ENCODE results near the gene RIC8B.
A peak's percentile ranks its signal among the peaks of the same experiment; 100 is the strongest.

The RIC8B gene

DNA sequence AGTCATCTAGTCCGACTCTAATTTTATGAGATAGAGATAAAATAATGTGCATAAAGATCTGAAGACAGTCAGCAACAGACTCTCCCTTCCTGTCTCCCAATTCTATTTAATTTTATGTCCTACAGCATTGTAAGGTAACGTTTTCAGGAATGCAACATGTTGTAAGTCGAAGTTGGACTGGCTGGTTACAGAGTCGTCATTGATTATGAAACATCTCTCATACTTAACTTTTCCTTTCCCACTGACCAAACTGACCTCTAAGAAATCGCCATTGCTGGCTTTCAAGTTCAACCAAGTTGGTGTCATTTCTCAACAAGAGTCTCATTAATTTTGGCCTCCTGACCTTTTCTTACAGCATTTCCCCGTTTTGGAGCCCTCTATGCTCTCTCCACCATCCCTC lies 4.9 kb upstream of the RIC8B start:
- H3K79me1 ChIP-seq (replicated peaks; ENCODE audit: low read length, poor library complexity, severe bottlenecking), result peaks cover 2% of the 10 kb centered on the region
- no peak overlapping the region for H3K4me2 ChIP-seq (ENCODE audit: low read length, poor library complexity, severe bottlenecking)
- H3K9ac ChIP-seq (ENCODE audit: low read length), result no peak overlapping the region
- H3K4ac ChIP-seq (ENCODE audit: low read depth in 1 of 2, low read length in 2 of 2), result no peak overlapping the region
- H3K27me3 ChIP-seq (ENCODE audit: control insufficient read depth in 1 of 2, insufficient read depth in 1 of 2, low read length in 2 of 2), result peaks cover 0 to 10% of the 10 kb centered on the region in 2 experiments
- H2AFZ ChIP-seq (ENCODE audit: low read depth, low read length), result no peak overlapping the region
- no peak overlapping the region for H3K23ac ChIP-seq (ENCODE audit: low read length in 2 of 2)
- no peaks in the 10 kb centered on the region for H3K36me3 ChIP-seq (ENCODE audit: control insufficient read depth in 1 of 2, insufficient read depth in 2 of 2, low read depth in 1 of 2, low read length in 2 of 2)
- no peak overlapping the region for H2BK15ac ChIP-seq (ENCODE audit: low read depth, poor library complexity, severe bottlenecking)
- H2BK12ac ChIP-seq (ENCODE audit: low read length in 2 of 2), result no peak overlapping the region
- H3K4me1 ChIP-seq (ENCODE audit: control insufficient read depth, insufficient read depth, low read depth, low read length), result peaks cover 10% of the 10 kb centered on the region
- no peak overlapping the region for H4K91ac ChIP-seq (ENCODE audit: low read length)
- WGBS, result 78% methylated on average over 5 of the region's 6 CpGs
- no peak overlapping the region for H3K14ac ChIP-seq (ENCODE audit: low read length in 2 of 2)
- H3K18ac ChIP-seq (ENCODE audit: low read depth in 1 of 2, low read length in 2 of 2), result no peak overlapping the region
- H2BK120ac ChIP-seq (ENCODE audit: low read depth, low read length), result no peak overlapping the region
- H2AK5ac ChIP-seq (ENCODE audit: low read length, severe bottlenecking), result peak overlapping the region; percentile 53
- H3K9me3 ChIP-seq (ENCODE audit: control insufficient read depth, low read length), result no peaks in the 10 kb centered on the region
- no peak for DNase-seq
- no peak overlapping the region for H4K8ac ChIP-seq (ENCODE audit: low read length)
- no peak overlapping the region for H3K4me3 ChIP-seq (ENCODE audit: insufficient read depth in 1 of 2, low read depth in 1 of 2, low read length in 2 of 2)
- peak overlapping the region; percentile 79 for H3K27ac ChIP-seq (ENCODE audit: low read length, poor library complexity, severe bottlenecking)
- H2BK5ac ChIP-seq (ENCODE audit: low read depth, low read length, poor library complexity, severe bottlenecking), result no peak overlapping the region

GRCh38 chr12:106771425-106771824 lies 3.1 kb upstream of the RIC8B start:
- no peak overlapping the region for H3K4me3 ChIP-seq (ENCODE audit: insufficient read depth in 1 of 2, low read depth in 1 of 2, low read length in 2 of 2)
- no peak overlapping the region for H3K4ac ChIP-seq (ENCODE audit: low read depth in 1 of 2, low read length in 2 of 2)
- H3K23ac ChIP-seq (ENCODE audit: low read length in 2 of 2), result no peak overlapping the region
- H2AFZ ChIP-seq (ENCODE audit: low read depth, low read length), result no peak overlapping the region
- H3K27me3 ChIP-seq (ENCODE audit: control insufficient read depth in 1 of 2, insufficient read depth in 1 of 2, low read length in 2 of 2), result peaks cover 0 to 4% of the 10 kb centered on the region in 2 experiments
- no peak overlapping the region for H2BK15ac ChIP-seq (ENCODE audit: low read depth, poor library complexity, severe bottlenecking)
- H3K18ac ChIP-seq (ENCODE audit: low read depth in 1 of 2, low read length in 2 of 2), result no peak overlapping the region
- H3K14ac ChIP-seq (ENCODE audit: low read length in 2 of 2), result no peak overlapping the region
- no peak overlapping the region for H4K91ac ChIP-seq (ENCODE audit: low read length)
- H3K4me1 ChIP-seq (ENCODE audit: control insufficient read depth, insufficient read depth, low read depth, low read length), result peaks cover 5% of the 10 kb centered on the region
- no peak overlapping the region for H2BK12ac ChIP-seq (ENCODE audit: low read length in 2 of 2)
- H3K9me3 ChIP-seq (ENCODE audit: control insufficient read depth, low read length), result no peaks in the 10 kb centered on the region
- H3K79me1 ChIP-seq (replicated peaks; ENCODE audit: low read length, poor library complexity, severe bottlenecking), result peaks cover 7% of the 10 kb centered on the region
- no peak overlapping the region for H2AK5ac ChIP-seq (ENCODE audit: low read length, severe bottlenecking)
- H2BK120ac ChIP-seq (ENCODE audit: low read depth, low read length), result no peak overlapping the region
- H3K9ac ChIP-seq (ENCODE audit: low read length), result no peak overlapping the region
- H4K8ac ChIP-seq (ENCODE audit: low read length), result no peak overlapping the region
- no peak overlapping the region for H2BK5ac ChIP-seq (ENCODE audit: low read depth, low read length, poor library complexity, severe bottlenecking)
- H3K36me3 ChIP-seq (ENCODE audit: control insufficient read depth in 1 of 2, insufficient read depth in 2 of 2, low read depth in 1 of 2, low read length in 2 of 2), result no peaks in the 10 kb centered on the region
- DNase-seq, result no peak
- no peak overlapping the region for H3K27ac ChIP-seq (ENCODE audit: low read length, poor library complexity, severe bottlenecking)
- no peak overlapping the region for H3K4me2 ChIP-seq (ENCODE audit: low read length, poor library complexity, severe bottlenecking)

DNA sequence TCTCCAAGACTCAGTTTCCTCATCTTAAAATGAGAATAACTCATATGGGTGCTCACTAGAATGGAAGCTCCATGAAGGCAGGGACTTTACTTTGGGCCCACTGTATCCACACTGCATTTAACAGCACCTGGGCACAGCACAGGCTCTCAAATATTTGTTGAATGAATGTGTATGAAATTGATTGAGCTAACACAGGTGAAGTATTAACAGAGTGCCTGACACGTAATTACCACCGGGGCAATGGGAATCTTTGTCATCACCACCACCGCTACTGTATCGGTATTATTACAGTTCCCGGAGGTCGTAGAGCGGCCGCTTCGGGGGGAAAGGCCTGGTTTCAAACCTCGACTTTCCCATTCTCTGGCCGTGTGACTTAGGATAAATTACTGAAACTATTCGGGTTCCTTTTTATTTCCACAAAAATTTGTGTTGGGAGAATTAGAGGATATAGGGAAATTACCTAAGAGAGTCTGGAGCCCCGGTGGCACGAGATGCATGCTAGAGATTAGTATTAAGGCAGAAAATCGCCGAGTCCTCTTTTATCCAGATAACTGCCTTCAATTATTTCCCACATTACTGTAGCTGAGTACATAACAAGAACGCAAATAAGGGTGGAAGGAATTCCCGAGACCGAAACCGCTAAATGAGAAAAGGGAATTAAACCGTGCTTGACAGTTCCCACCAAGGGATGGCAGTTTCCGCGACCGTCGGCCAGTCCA lies 1.0 kb upstream of the RIC8B start:
- Histone ChIP-seq H2AK5ac (ENCODE audit: low read length, severe bottlenecking) (peak overlapping the region; percentile 88), H4K8ac (ENCODE audit: low read length) (peak overlapping the region; percentile 100), H3K27me3 (ENCODE audit: control insufficient read depth in 1 of 2, insufficient read depth in 1 of 2, low read length in 2 of 2) (no peaks in the 10 kb centered on the region), H3K4me3 (ENCODE audit: insufficient read depth in 1 of 2, low read depth in 1 of 2, low read length in 2 of 2) (peak overlapping the region; percentile 88 to 97), H4K91ac (ENCODE audit: low read length) (peak overlapping the region; percentile 90), H2AFZ (ENCODE audit: low read depth, low read length) (peak overlapping the region; percentile 87), H3K36me3 (ENCODE audit: control insufficient read depth in 1 of 2, insufficient read depth in 2 of 2, low read depth in 1 of 2, low read length in 2 of 2) (no peaks in the 10 kb centered on the region), H3K14ac (ENCODE audit: low read length in 2 of 2) (peak overlapping the region in 1 of 2 experiments; percentile 93), H2BK5ac (ENCODE audit: low read depth, low read length, poor library complexity, severe bottlenecking) (peak overlapping the region; percentile 97), H3K79me1 (replicated peaks; ENCODE audit: low read length, poor library complexity, severe bottlenecking) (peaks cover 13% of the 10 kb centered on the region), H3K4me2 (ENCODE audit: low read length, poor library complexity, severe bottlenecking) (peak overlapping the region; percentile 67), H3K18ac (ENCODE audit: low read depth in 1 of 2, low read length in 2 of 2) (peak overlapping the region; percentile 97 to 100), H2BK15ac (ENCODE audit: low read depth, poor library complexity, severe bottlenecking) (no peak overlapping the region), H2BK12ac (ENCODE audit: low read length in 2 of 2) (peak overlapping the region in 1 of 2 experiments; percentile 51), H3K23ac (ENCODE audit: low read length in 2 of 2) (no peak overlapping the region), H3K4ac (ENCODE audit: low read depth in 1 of 2, low read length in 2 of 2) (peak overlapping the region; percentile 76 to 79), H3K9me3 (ENCODE audit: control insufficient read depth, low read length) (no peaks in the 10 kb centered on the region), H3K4me1 (ENCODE audit: control insufficient read depth, insufficient read depth, low read depth, low read length) (peaks cover 3% of the 10 kb centered on the region), H3K9ac (ENCODE audit: low read length) (peak overlapping the region; percentile 97), H2BK120ac (ENCODE audit: low read depth, low read length) (peak overlapping the region; percentile 77), H3K27ac (ENCODE audit: low read length, poor library complexity, severe bottlenecking) (peak overlapping the region; percentile 95)
- 57% methylated on average over 21 of the region's 25 CpGs for WGBS
- no peak for DNase-seq

- Histone ChIP-seq H3K79me1 (replicated peaks; ENCODE audit: low read length, poor library complexity, severe bottlenecking) (peaks cover 13% of the 10 kb centered on the region), H3K14ac (ENCODE audit: low read length in 2 of 2) (peak overlapping the region in 1 of 2 experiments; percentile 91), H3K23ac (ENCODE audit: low read length in 2 of 2) (peak overlapping the region in 1 of 2 experiments; percentile 3), H4K8ac (ENCODE audit: low read length) (peak overlapping the region; percentile 45), H3K27me3 (ENCODE audit: control insufficient read depth in 1 of 2, insufficient read depth in 1 of 2, low read length in 2 of 2) (no peaks in the 10 kb centered on the region), H3K4me3 (ENCODE audit: insufficient read depth in 1 of 2, low read depth in 1 of 2, low read length in 2 of 2) (peak overlapping the region; percentile 88 to 97), H3K27ac (ENCODE audit: low read length, poor library complexity, severe bottlenecking) (peak overlapping the region; percentile 46), H3K9ac (ENCODE audit: low read length) (peak overlapping the region; percentile 97), H2BK120ac (ENCODE audit: low read depth, low read length) (no peak overlapping the region), H4K91ac (ENCODE audit: low read length) (peak overlapping the region; percentile 67), H3K4me1 (ENCODE audit: control insufficient read depth, insufficient read depth, low read depth, low read length) (peaks cover 5% of the 10 kb centered on the region), H3K9me3 (ENCODE audit: control insufficient read depth, low read length) (no peaks in the 10 kb centered on the region), H2AK5ac (ENCODE audit: low read length, severe bottlenecking) (no peak overlapping the region), H3K4ac (ENCODE audit: low read depth in 1 of 2, low read length in 2 of 2) (peak overlapping the region in 1 of 2 experiments; percentile 44), H3K4me2 (ENCODE audit: low read length, poor library complexity, severe bottlenecking) (peak overlapping the region; percentile 78), H3K36me3 (ENCODE audit: control insufficient read depth in 1 of 2, insufficient read depth in 2 of 2, low read depth in 1 of 2, low read length in 2 of 2) (no peaks in the 10 kb centered on the region), H2BK12ac (ENCODE audit: low read length in 2 of 2) (no peak overlapping the region), H2BK15ac (ENCODE audit: low read depth, poor library complexity, severe bottlenecking) (no peak overlapping the region), H2AFZ (ENCODE audit: low read depth, low read length) (peak overlapping the region; percentile 78), H2BK5ac (ENCODE audit: low read depth, low read length, poor library complexity, severe bottlenecking) (peak overlapping the region; percentile 69), H3K18ac (ENCODE audit: low read depth in 1 of 2, low read length in 2 of 2) (peak overlapping the region; percentile 73 to 89)
- no peak for DNase-seq
- WGBS, result under 1% methylated on average over 27 of the region's 29 CpGs
Observed at GRCh38 chr12:106774808-106775524, 484 bp downstream of the RIC8B start.

Measured in mesenchymal stem cell (in vitro differentiated cells and primary cell).